LNCAP (cell line): Measurements from ENCODE around the gene HOXC5.

Experiments
- TF ChIP-seq, protein P1 (sequence below): fragments of 450-650 bp; IDR thresholded peaks from 2 replicates; pipeline ENCODE4 v1.5.1; 2017; ENCODE audit warnings: mild to moderate bottlenecking

The HOXC5 gene

DNA sequence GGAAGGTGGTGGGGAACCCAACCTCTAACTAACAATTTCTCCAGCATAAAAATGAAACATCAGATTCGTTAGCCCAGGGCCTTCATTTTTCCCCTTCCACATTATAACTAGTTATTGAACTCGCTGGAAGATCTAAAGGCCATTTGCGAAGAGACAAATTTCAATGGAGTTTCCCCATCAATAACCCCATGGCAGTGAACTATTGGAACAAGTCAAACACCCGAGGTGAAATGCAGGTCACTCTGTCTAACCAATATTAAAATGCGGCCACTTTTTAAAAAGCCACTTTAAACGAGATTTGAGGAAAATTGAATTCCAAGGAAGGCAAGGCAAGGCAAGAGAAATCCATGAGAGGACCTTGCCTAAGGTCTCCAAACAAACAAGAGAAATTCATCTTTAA, 16.3 kb downstream of the HOXC5 start:
- TF ChIP-seq, protein P1, sequence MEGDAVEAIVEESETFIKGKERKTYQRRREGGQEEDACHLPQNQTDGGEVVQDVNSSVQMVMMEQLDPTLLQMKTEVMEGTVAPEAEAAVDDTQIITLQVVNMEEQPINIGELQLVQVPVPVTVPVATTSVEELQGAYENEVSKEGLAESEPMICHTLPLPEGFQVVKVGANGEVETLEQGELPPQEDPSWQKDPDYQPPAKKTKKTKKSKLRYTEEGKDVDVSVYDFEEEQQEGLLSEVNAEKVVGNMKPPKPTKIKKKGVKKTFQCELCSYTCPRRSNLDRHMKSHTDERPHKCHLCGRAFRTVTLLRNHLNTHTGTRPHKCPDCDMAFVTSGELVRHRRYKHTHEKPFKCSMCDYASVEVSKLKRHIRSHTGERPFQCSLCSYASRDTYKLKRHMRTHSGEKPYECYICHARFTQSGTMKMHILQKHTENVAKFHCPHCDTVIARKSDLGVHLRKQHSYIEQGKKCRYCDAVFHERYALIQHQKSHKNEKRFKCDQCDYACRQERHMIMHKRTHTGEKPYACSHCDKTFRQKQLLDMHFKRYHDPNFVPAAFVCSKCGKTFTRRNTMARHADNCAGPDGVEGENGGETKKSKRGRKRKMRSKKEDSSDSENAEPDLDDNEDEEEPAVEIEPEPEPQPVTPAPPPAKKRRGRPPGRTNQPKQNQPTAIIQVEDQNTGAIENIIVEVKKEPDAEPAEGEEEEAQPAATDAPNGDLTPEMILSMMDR = no peak

DNA sequence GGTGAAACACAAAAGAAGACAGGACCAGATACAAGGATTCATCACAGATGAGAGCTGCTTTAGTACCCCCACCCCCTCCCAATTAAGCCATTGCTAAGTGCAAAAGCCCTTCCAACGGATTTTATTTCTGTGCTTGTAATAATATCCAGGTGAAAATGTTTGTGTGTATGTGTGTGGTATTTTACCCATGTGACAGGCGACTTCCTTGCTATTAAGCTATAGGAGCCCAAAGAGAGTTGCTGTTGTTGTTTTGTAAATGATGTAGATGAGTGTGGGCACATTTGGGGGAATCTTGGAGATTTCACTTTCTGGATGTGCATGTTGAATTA, 17.6 kb downstream of the HOXC5 start:
- TF ChIP-seq, protein P1 = no peak

DNA sequence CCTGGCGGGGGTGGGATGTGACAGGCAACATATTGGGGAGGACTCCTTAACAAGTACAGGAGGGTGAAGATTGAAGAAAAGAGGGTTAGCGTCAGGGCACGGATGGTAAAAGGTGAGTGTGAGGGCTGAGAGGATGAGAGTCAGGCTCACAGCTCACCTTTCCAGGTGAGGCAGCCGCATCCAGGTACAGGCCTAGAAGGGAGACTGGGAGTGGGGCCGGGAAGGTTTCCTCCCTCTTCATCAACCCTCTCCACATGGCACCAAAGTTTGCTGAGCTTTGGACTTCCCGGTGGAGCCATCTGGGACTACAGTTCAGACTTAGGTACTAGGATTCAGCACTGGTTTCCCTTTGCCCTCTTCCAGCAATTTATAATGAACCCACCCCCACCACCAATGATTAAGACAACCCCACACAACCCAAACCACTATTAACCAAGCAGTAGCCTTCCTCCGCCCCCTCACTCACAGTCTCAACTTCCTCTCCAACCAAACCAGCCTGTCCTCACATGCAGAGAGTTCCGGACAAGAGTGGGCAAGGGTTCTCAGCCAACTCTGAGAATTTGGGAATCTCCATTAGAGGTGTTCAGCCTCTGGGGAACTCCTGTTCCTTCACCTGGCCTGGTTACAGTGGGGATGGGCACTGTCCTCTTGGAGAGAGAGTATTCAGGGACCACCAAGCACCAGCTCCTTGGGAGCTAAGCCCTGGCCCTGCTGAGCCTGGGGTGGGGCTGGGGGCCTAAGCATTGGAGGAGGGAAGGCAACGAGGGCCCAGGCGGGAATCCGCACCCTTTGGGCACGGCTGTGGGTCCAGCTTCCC, 18.4 kb downstream of the HOXC5 start:
- TF ChIP-seq, protein P1 = no peak

DNA sequence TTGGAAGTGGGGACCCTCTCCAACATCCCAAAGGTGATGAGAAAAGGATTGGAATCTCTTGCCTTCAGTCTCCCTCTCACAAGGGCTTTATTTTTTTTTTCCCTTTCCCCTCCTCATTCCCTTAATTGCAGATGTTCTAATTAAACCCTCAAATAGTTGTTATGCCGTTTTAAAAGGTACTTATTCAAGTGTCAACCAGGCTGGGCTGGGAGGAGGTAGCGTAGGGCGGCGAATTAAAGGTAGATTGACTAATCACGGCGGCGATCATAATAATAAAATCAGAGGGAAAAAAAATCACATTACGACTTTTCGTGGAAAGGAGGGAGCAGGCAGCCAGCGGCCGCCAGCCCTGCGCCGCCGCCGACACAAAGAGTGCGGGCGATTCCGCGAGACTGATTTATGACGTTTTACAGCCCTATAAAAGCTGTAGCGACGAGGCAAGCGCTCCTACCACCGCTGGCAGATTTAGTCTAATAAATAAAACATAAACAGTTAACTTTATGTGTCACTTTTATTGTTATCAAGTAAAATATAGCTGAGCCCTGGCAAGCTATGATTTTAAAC, 19.1 kb downstream of the HOXC5 start:
- TF ChIP-seq, protein P1 = no peak

DNA sequence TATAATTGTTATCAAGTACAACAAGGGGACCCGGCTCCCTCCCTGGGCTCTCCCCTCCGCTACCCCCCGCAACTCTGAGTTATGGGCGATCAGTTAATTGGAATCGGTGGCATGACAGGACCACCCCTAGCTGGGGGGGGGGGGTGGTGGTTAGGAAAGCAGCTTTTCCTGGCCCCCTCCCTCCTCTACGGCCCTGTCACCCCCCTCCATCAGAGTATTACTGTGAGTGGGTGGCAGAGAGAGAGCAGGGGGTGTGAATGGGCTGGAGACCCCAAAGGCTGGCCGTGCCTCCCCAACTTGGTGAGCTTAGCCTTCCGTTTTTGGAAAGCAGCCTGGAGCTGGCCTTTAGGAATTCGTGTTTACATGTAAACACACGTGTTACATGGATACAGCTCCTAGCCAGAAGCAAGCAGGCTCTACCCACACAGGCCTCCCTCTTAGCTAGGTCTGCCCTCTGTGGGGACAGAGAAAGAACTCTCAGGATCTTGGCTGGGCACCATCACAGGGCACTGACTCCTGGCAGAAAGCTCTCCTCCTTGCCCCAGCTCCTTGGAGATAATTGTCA, 19.7 kb downstream of the HOXC5 start:
- TF ChIP-seq, protein P1 = no peak

DNA sequence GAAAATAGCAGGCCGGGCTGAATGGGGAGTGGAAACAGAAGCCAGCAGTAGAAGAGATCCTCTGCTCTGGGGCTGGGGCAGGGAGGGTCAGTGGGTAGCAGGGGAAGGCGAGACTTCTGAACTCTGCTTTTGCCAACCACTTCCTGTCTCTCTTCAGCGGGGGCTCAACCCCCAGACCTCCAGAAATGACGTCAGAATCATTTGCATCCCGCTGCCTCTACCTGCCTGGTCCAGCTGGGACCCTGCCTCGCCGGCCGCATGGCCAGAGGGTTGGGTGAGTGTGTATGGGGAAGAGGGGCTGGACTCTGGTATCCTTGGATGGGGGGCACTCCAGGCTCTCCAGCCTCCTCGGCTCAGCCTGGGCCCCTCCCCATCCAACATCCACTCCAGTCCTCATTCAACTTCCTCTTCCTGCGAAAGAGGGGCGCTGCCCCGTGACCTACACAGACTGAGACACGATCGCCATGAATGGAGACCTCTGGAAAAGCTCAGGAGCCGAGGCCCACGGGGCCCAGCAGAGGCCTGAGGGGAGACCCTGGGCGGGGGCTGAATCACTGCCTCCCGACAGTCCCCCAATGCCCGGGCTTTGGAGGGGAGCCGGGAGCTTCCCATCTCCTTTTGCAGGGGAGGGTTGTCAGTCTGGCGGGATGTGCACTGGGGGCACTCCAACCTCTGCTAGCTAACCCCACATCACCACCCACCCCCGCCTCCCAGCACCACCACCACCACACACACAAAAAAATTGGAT, 20.3 kb downstream of the HOXC5 start:
- TF ChIP-seq, protein P1 = no peak
